ENCODE data around the gene PFKL.

The PFKL gene

GRCh38 chr21:44368711-44369446 is 69.0 kb downstream of the PFKL start:
- peaks cover 6% of the 10 kb centered on the region for H3K4me1 ChIP-seq (ENCODE audit: control insufficient read depth, insufficient read depth, low read length)
- no peaks in the 10 kb centered on the region for H3K36me3 ChIP-seq (ENCODE audit: control insufficient read depth in 2 of 2, insufficient read depth in 2 of 2, low read length in 2 of 2)
- no peak overlapping the region for H3K9ac ChIP-seq (ENCODE audit: low read length in 2 of 2)
- peaks cover 12 to 21% of the 10 kb centered on the region in 2 donors for H3K27me3 ChIP-seq (ENCODE audit: control insufficient read depth in 1 of 2, insufficient read depth in 2 of 2, low read length in 2 of 2)
- no peak overlapping the region for H3K4me3 ChIP-seq (ENCODE audit: low read length in 2 of 2)
- peaks cover 0 to 4% of the 10 kb centered on the region in 2 donors for H3K9me3 ChIP-seq (ENCODE audit: control insufficient read depth in 2 of 2, low read length in 2 of 2)
- H3K27ac ChIP-seq (ENCODE audit: low read length), result no peak overlapping the region

GRCh38 chr21:44370027-44370735 is 70.3 kb downstream of the PFKL start:
- Histone ChIP-seq H3K27ac (ENCODE audit: low read length) (no peak overlapping the region), H3K27me3 (ENCODE audit: control insufficient read depth in 1 of 2, insufficient read depth in 2 of 2, low read length in 2 of 2) (peaks cover 11 to 18% of the 10 kb centered on the region in 2 donors), H3K36me3 (ENCODE audit: control insufficient read depth in 2 of 2, insufficient read depth in 2 of 2, low read length in 2 of 2) (no peaks in the 10 kb centered on the region), H3K4me1 (ENCODE audit: control insufficient read depth, insufficient read depth, low read length) (peaks cover 6% of the 10 kb centered on the region), H3K4me3 (ENCODE audit: low read length in 2 of 2) (peak overlapping the region in 1 of 2 donors; percentile 35), H3K9ac (ENCODE audit: low read length in 2 of 2) (no peak overlapping the region), H3K9me3 (ENCODE audit: control insufficient read depth in 2 of 2, low read length in 2 of 2) (peaks cover 0 to 2% of the 10 kb centered on the region in 2 donors)

DNA sequence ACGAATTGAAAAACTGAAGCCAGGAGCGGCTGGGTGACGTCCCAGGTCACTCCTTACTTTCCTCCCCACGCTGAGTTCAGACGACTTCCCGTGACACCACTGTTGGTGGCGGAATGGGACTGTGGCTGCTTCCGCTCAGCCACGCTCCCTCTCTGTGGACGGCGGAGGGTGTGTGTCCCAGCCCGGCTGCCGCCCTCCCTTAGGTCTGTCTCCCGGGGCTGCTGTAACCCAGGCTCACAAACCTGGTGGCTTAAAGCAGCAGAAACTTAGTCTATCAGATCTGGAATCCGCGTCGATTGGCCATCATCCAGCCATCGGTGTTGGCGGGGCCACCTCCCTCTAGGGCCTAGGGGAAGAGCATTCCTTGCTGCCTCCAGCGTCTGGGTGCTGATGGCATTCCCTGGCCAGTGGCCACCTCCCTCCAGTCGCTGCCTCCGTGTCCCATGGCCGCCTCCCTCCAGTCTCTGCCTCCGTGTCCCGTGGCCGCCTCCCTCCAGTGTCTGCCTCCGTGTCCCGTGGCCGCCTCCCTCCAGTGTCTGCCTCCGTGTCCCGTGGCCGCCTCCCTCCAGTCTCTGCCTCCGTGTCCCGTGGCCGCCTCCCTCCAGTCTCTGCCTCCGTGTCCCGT is 71.0 kb downstream of the PFKL start:
- H3K27ac ChIP-seq (ENCODE audit: low read length), result no peak overlapping the region

GRCh38 chr21:44371596-44371995 is 71.7 kb downstream of the PFKL start:
- Histone ChIP-seq H3K9me3 (ENCODE audit: control insufficient read depth in 2 of 2, low read length in 2 of 2) (peaks cover 0 to 2% of the 10 kb centered on the region in 2 donors), H3K36me3 (ENCODE audit: control insufficient read depth in 2 of 2, insufficient read depth in 2 of 2, low read length in 2 of 2) (no peaks in the 10 kb centered on the region), H3K4me1 (ENCODE audit: control insufficient read depth, insufficient read depth, low read length) (peaks cover 6% of the 10 kb centered on the region), H3K9ac (ENCODE audit: low read length in 2 of 2) (no peak overlapping the region), H3K4me3 (ENCODE audit: low read length in 2 of 2) (no peak overlapping the region), H3K27ac (ENCODE audit: low read length) (no peak overlapping the region), H3K27me3 (ENCODE audit: control insufficient read depth in 1 of 2, insufficient read depth in 2 of 2, low read length in 2 of 2) (peaks cover 16 to 25% of the 10 kb centered on the region in 2 donors)

More for the DNA sequence above, 71.0 kb downstream of the PFKL start:
- no peak overlapping the region for H3K9ac ChIP-seq (ENCODE audit: low read length in 2 of 2)
- H3K9me3 ChIP-seq (ENCODE audit: control insufficient read depth in 2 of 2, low read length in 2 of 2), result peaks cover 0 to 2% of the 10 kb centered on the region in 2 donors
- peaks cover 6% of the 10 kb centered on the region for H3K4me1 ChIP-seq (ENCODE audit: control insufficient read depth, insufficient read depth, low read length)
- H3K27me3 ChIP-seq (ENCODE audit: control insufficient read depth in 1 of 2, insufficient read depth in 2 of 2, low read length in 2 of 2), result peaks cover 14 to 20% of the 10 kb centered on the region in 2 donors
- no peak overlapping the region for H3K4me3 ChIP-seq (ENCODE audit: low read length in 2 of 2)
- H3K36me3 ChIP-seq (ENCODE audit: control insufficient read depth in 2 of 2, insufficient read depth in 2 of 2, low read length in 2 of 2), result no peaks in the 10 kb centered on the region

- no peak overlapping the region for H3K4me3 ChIP-seq (ENCODE audit: low read length in 2 of 2)
- peaks cover 0 to 2% of the 10 kb centered on the region in 2 donors for H3K9me3 ChIP-seq (ENCODE audit: control insufficient read depth in 2 of 2, low read length in 2 of 2)
- peaks cover 16 to 31% of the 10 kb centered on the region in 2 donors for H3K27me3 ChIP-seq (ENCODE audit: control insufficient read depth in 1 of 2, insufficient read depth in 2 of 2, low read length in 2 of 2)
These were observed 72.8 kb downstream of the PFKL start for GRCh38 chr21:44372616-44373015.

GRCh38 chr21:44374601-44375280 is 74.9 kb downstream of the PFKL start:
- H3K36me3 ChIP-seq (ENCODE audit: control insufficient read depth in 2 of 2, insufficient read depth in 2 of 2, low read length in 2 of 2), result no peaks in the 10 kb centered on the region
- no peak overlapping the region for H3K4me3 ChIP-seq (ENCODE audit: low read length in 2 of 2)
- H3K9ac ChIP-seq (ENCODE audit: low read length in 2 of 2), result no peak overlapping the region
- H3K9me3 ChIP-seq (ENCODE audit: control insufficient read depth in 2 of 2, low read length in 2 of 2), result peaks cover 0 to 2% of the 10 kb centered on the region in 2 donors
- peaks cover 6% of the 10 kb centered on the region for H3K4me1 ChIP-seq (ENCODE audit: control insufficient read depth, insufficient read depth, low read length)
- peaks cover 13 to 33% of the 10 kb centered on the region in 2 donors for H3K27me3 ChIP-seq (ENCODE audit: control insufficient read depth in 1 of 2, insufficient read depth in 2 of 2, low read length in 2 of 2)
- H3K27ac ChIP-seq (ENCODE audit: low read length), result no peak overlapping the region

More at GRCh38 chr21:44372616-44373015, 72.8 kb downstream of the PFKL start:
- Histone ChIP-seq H3K4me1 (ENCODE audit: control insufficient read depth, insufficient read depth, low read length) (peaks cover 6% of the 10 kb centered on the region), H3K27ac (ENCODE audit: low read length) (no peak overlapping the region), H3K9ac (ENCODE audit: low read length in 2 of 2) (no peak overlapping the region), H3K36me3 (ENCODE audit: control insufficient read depth in 2 of 2, insufficient read depth in 2 of 2, low read length in 2 of 2) (no peaks in the 10 kb centered on the region)

DNA sequence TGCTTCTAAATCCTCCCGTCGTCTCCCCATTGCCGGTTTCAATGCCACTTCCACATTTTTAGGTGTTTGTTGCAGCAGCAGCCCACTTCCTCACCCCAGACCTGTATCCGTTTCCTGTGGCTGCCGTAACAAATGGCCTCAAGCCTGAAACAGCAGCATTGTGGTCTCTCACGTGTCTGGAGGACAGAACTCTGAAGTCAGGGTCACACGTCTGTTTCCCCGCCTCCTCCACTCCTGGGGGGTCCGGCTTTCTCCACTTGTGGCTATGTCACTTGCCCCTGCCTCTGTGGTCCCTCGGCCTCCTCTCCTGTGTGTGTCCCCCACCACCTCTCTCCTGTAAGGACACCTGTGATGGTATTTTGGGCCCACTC is 75.4 kb downstream of the PFKL start:
- no peak overlapping the region for H3K4me3 ChIP-seq (ENCODE audit: low read length in 2 of 2)
- no peak overlapping the region for H3K9ac ChIP-seq (ENCODE audit: low read length in 2 of 2)
- H3K27ac ChIP-seq (ENCODE audit: low read length), result no peak overlapping the region
- H3K4me1 ChIP-seq (ENCODE audit: control insufficient read depth, insufficient read depth, low read length), result peaks cover 1% of the 10 kb centered on the region
- H3K36me3 ChIP-seq (ENCODE audit: control insufficient read depth in 2 of 2, insufficient read depth in 2 of 2, low read length in 2 of 2), result no peaks in the 10 kb centered on the region
- peaks cover 0 to 2% of the 10 kb centered on the region in 2 donors for H3K9me3 ChIP-seq (ENCODE audit: control insufficient read depth in 2 of 2, low read length in 2 of 2)
- peaks cover 11 to 37% of the 10 kb centered on the region in 2 donors for H3K27me3 ChIP-seq (ENCODE audit: control insufficient read depth in 1 of 2, insufficient read depth in 2 of 2, low read length in 2 of 2)

DNA sequence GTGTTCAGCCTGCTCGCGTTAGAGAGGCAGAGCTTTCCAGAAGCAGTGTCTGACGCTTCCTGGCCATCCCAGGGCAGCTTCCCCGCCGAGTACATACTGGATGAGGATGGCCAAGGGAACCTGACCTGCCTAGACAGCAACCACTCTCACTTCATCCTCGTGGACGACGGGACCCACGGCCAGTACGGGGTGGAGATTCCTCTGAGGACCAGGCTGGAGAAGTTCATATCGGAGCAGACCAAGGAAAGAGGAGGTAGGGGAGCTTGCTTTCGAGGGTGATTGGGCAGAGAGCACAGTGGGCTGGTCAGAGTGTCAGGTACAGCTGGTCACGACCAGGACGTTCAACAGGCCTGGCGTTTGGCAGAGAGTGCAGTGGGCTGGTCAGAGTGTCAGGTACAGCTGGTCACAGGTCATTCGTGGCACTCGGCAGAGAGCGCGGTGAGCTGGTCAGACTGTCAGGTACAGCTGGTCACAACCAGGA is 75.9 kb downstream of the PFKL start:
- H3K9me3 ChIP-seq (ENCODE audit: control insufficient read depth in 2 of 2, low read length in 2 of 2), result peaks cover 0 to 2% of the 10 kb centered on the region in 2 donors
- no peaks in the 10 kb centered on the region for H3K4me1 ChIP-seq (ENCODE audit: control insufficient read depth, insufficient read depth, low read length)
- H3K4me3 ChIP-seq (ENCODE audit: low read length in 2 of 2), result no peak overlapping the region
- no peak overlapping the region for H3K27ac ChIP-seq (ENCODE audit: low read length)
- no peak overlapping the region for H3K9ac ChIP-seq (ENCODE audit: low read length in 2 of 2)
- no peaks in the 10 kb centered on the region for H3K36me3 ChIP-seq (ENCODE audit: control insufficient read depth in 2 of 2, insufficient read depth in 2 of 2, low read length in 2 of 2)
- peaks cover 11 to 33% of the 10 kb centered on the region in 2 donors for H3K27me3 ChIP-seq (ENCODE audit: control insufficient read depth in 1 of 2, insufficient read depth in 2 of 2, low read length in 2 of 2)

DNA sequence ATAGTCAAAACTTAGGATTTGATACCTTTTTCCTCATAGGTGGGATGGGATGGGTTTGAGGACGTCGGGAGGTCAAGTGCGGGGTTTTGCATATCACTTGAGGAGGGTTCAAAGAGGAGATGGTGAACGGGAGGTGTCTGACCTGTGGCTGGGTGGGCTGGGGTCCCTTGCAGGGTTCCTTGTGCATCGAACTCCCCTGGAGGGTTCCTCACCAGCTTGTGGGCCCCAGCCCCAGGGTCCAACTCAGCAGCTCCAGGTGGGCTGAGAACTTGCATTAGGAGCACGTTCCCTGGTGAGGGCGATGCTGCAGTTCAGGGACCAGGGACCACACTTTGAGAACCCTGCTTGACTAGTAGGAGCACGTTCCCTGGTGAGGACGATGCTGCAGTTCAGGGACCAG is 76.8 kb downstream of the PFKL start:
- Histone ChIP-seq H3K27ac (ENCODE audit: low read length) (no peak overlapping the region), H3K9ac (ENCODE audit: low read length in 2 of 2) (no peak overlapping the region), H3K36me3 (ENCODE audit: control insufficient read depth in 2 of 2, insufficient read depth in 2 of 2, low read length in 2 of 2) (no peaks in the 10 kb centered on the region), H3K4me1 (ENCODE audit: control insufficient read depth, insufficient read depth, low read length) (no peaks in the 10 kb centered on the region), H3K4me3 (ENCODE audit: low read length in 2 of 2) (no peak overlapping the region), H3K9me3 (ENCODE audit: control insufficient read depth in 2 of 2, low read length in 2 of 2) (peaks cover 0 to 2% of the 10 kb centered on the region in 2 donors), H3K27me3 (ENCODE audit: control insufficient read depth in 1 of 2, insufficient read depth in 2 of 2, low read length in 2 of 2) (peaks cover 11 to 33% of the 10 kb centered on the region in 2 donors)

All from stomach smooth muscle (tissue), 2 donors.